HepG2 (cell line): Measurements from ENCODE around the gene HSD3B1. TPM values are rescaled to one million over a fixed set of nuclear protein-coding genes. Genes with fewer than 3 reads are reported as not detected.
"Not testable (repeated sequence)": the region's sequence is repeated elsewhere in the genome, so short reads cannot be mapped to it uniquely, and the experiment has no call there.

Source experiments
- ATAC-seq: fragments of 200-7000 bp; cut with Tn5 transposase; 3 replicates; pipeline ENCODE4 v1.9.1; 2020; ENCODE audit warnings: mild to moderate bottlenecking, moderate library complexity
- BruUV-seq: library from RNA; stranded (reverse); fragments of 400-500 nt; replicated peaks from 2 replicates; lab custom pipeline; 2021; lab: Mats Ljungman, UMichigan
- CTCF ChIA-PET: fragments of 300-600 bp; formaldehyde crosslinking; extraction: SDS; loops from one replicate; lab custom pipeline; 2021; ENCODE audit warnings: low total read pairs, inconsistent platforms, low intra/inter-chr PET ratio; lab: Yijun Ruan, JAX
- POLR2A ChIA-PET: fragments of 350-600 bp; sonication (Branson Sonifier 250); formaldehyde crosslinking; loops from one replicate; lab custom pipeline; 2020; ENCODE audit warnings: antibody characterized with exemption, inconsistent platforms; lab: Yijun Ruan, JAX
- DNase-seq: peaks from one replicate; pipeline ENCODE4 v3.0.0-alpha.2; 2015; ENCODE audit warnings: low spot score
- FAIRE-seq: peaks from 3 replicates; lab custom pipeline; 2011; peaks lifted over from hg19 to GRCh38; lab: Jason Lieb, UNC
- H2AFZ ChIP-seq: one replicate; pipeline ENCODE4 v1.6.1; 2011; ENCODE audit warnings: low read length, inconsistent platforms
- H3K27ac ChIP-seq: fragments of 300-600 bp; 3 replicates; pipeline ENCODE4 v1.8.0; 2011; ENCODE audit warnings: mixed run types, mild to moderate bottlenecking, mixed read lengths, low read length, inconsistent platforms; ENCODE audit not compliant: insufficient read depth; ENCODE audit errors: extremely low read length
- H3K27me3 ChIP-seq, 2 experiments: fragments of 200-600 bp in 1 of 2; 2 replicates in 1 of 2; 3 replicates in 1 of 2; pipeline versions ENCODE4 v1.6.0 to v1.8.0; 2011; ENCODE audit warnings: low read length in 2 of 2, mild to moderate bottlenecking in 2 of 2, moderate library complexity in 2 of 2, inconsistent platforms in 1 of 2; ENCODE audit not compliant: insufficient read depth in 2 of 2, control insufficient read depth in 1 of 2
- H3K36me3 ChIP-seq, 2 experiments: fragments of 200-600 bp in 1 of 2; replicated peaks in 1 of 2; 2 replicates in 1 of 2; 3 replicates in 1 of 2; pipeline versions ENCODE4 v1.5.1 to v1.8.0; 2011; ENCODE audit warnings: low read length in 2 of 2, inconsistent platforms in 1 of 2; ENCODE audit not compliant: insufficient read depth in 2 of 2, control insufficient read depth in 1 of 2
- H3K4me1 ChIP-seq: 2 replicates; pipeline ENCODE4 v1.5.1; 2012; ENCODE audit warnings: low read length, inconsistent platforms; ENCODE audit not compliant: insufficient read depth
- H3K4me2 ChIP-seq: 2 replicates; pipeline ENCODE4 v1.6.0; 2011; ENCODE audit warnings: low read depth, low read length, inconsistent platforms
- H3K4me3 ChIP-seq, 3 experiments: fragments of 200-600 bp in 1 of 3; sonication (generic), shearing (Covaris generic) in 1 of 3; replicated peaks in 1 of 3; 2 replicates each; pipeline ENCODE4 v1.5.1; 2011 to 2016; ENCODE audit warnings: low read length in 3 of 3, inconsistent platforms in 2 of 3, low read depth in 2 of 3, mild to moderate bottlenecking in 2 of 3, control low read depth in 1 of 3, mixed read lengths in 1 of 3; ENCODE audit not compliant: insufficient read depth in 1 of 3
- H3K79me2 ChIP-seq: one replicate; pipeline ENCODE4 v1.6.1; 2011; ENCODE audit warnings: low read length, inconsistent platforms; ENCODE audit not compliant: insufficient read depth
- H3K9ac ChIP-seq: 2 replicates; pipeline ENCODE4 v1.6.0; 2011; ENCODE audit warnings: mild to moderate bottlenecking, low read depth, low read length, inconsistent platforms; ENCODE audit not compliant: insufficient read depth
- H3K9me3 ChIP-seq: 2 replicates; pipeline ENCODE4 v1.5.1; 2012; ENCODE audit warnings: mild to moderate bottlenecking, low read length
- H4K20me1 ChIP-seq: 2 replicates; pipeline ENCODE4 v1.6.0; 2011; ENCODE audit warnings: inconsistent platforms, mild to moderate bottlenecking, low read length, moderate library complexity; ENCODE audit not compliant: insufficient read depth
- FOXP1 ChIP-seq, 2 experiments: fragments of 450-650 bp in 1 of 2; IDR thresholded peaks; 2 replicates each; pipeline ENCODE4 v1.6.1; 2017 to 2018; ENCODE audit warnings: antibody characterized with exemption in 1 of 2
- HOXA3 ChIP-seq: sonication (generic); formaldehyde crosslinking; IDR thresholded peaks from 2 replicates; pipeline ENCODE4 v1.5.0; 2020; ENCODE audit warnings: missing genetic modification reagents
- MAFF ChIP-seq: IDR thresholded peaks from 2 replicates; pipeline ENCODE4 v1.6.1; 2011; ENCODE audit warnings: low read depth, low read length, improper control_type of control experiment
- ZMYM4 ChIP-seq: sonication (generic); formaldehyde crosslinking; IDR thresholded peaks from 2 replicates; pipeline ENCODE4 v1.8.1; 2023; ENCODE audit warnings: mild to moderate bottlenecking, missing genetic modification reagents
- ZNF124 ChIP-seq: sonication (generic); formaldehyde crosslinking; IDR thresholded peaks from 2 replicates; pipeline ENCODE4 v1.4.0; 2020; ENCODE audit warnings: missing genetic modification reagents
- ZNF230 ChIP-seq: sonication (generic); formaldehyde crosslinking; IDR thresholded peaks from 2 replicates; pipeline ENCODE4 v1.4.0; 2020; ENCODE audit warnings: mild to moderate bottlenecking, missing genetic modification reagents
- ZNF550 ChIP-seq: sonication (generic); formaldehyde crosslinking; IDR thresholded peaks from 2 replicates; pipeline ENCODE4 v1.4.0; 2020; ENCODE audit warnings: mild to moderate bottlenecking, missing genetic modification reagents, borderline replicate concordance
- WGBS: methylation state at CpG from one replicate; pipeline ENCODE4 v1.1.6; 2017; ENCODE audit warnings: low lambda C conversion rate; 5-methylcytosine and 5-hydroxymethylcytosine counted together
- in situ Hi-C: cut with HindIII; loops from 2 replicates; pipeline ENCODE4 v1.10.0; 2017; ENCODE audit warnings: low pct_unique_long_range_greater_than_20kb; ENCODE audit not compliant: extremely low pct_ligation_motif_present
- intact Hi-C: fragments of 100-400 bp; cut with micrococcal nuclease; formaldehyde crosslinking; loops from one replicate; pipeline ENCODE4 v1.10.0; 2022; ENCODE audit not compliant: unreplicated experiment
- polyA plus RNA-seq, 8 experiments: library from polyadenylated mRNA; depleted of rRNA in 3 of 8; stranded (reverse) in 7 of 8; unstranded in 1 of 8; fragments of >200 nt; fragmentation: Illumina TruSeq in 4 of 8; extraction: Trizol in 4 of 8; gene quantifications; 2 replicates each; pipeline versions ENCODE4 v1.2.1 to v1.2.3, GENCODE V29; 2011 to 2016; ENCODE audit warnings: low read depth in 4 of 8, missing spikeins in 1 of 8, mixed read lengths in 1 of 8; ENCODE audit not compliant: insufficient read depth in 1 of 8
- total RNA-seq, 5 experiments: library from RNA; depleted of rRNA; stranded (reverse); fragments of >200 nt; fragmentation: Illumina TruSeq; extraction: Trizol; gene quantifications; 2 replicates each; pipeline ENCODE4 v1.2.3, GENCODE V29; 2016; ENCODE audit warnings: low read depth in 1 of 5
- TF ChIP-seq, protein P1 (sequence below): sonication (generic); formaldehyde crosslinking; IDR thresholded peaks from 2 replicates; pipeline ENCODE4 v1.5.0; 2020; ENCODE audit warnings: missing genetic modification reagents

HSD3B1 gene
- total and polyA plus RNA-seq, 2 of the 13 experiments (the other 11 are each of a cell fraction or from before 2014, with no cell fraction given), result not detected

- TF ChIP-seq FOXP1 (IDR thresholded peaks at IDR 0.05), result no peak
- TF ChIP-seq FOXP1 (CRISPR knock-in tag; IDR thresholded peaks at IDR 0.05), result no peak
- TF ChIP-seq ZNF124 (CRISPR knock-in tag), result no peak
- TF ChIP-seq, protein P1, sequence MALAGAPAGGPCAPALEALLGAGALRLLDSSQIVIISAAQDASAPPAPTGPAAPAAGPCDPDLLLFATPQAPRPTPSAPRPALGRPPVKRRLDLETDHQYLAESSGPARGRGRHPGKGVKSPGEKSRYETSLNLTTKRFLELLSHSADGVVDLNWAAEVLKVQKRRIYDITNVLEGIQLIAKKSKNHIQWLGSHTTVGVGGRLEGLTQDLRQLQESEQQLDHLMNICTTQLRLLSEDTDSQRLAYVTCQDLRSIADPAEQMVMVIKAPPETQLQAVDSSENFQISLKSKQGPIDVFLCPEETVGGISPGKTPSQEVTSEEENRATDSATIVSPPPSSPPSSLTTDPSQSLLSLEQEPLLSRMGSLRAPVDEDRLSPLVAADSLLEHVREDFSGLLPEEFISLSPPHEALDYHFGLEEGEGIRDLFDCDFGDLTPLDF (CRISPR knock-in tag), result no peak
- TF ChIP-seq ZNF230 (CRISPR knock-in tag), result no peak
- no peak for TF ChIP-seq HOXA3 (CRISPR knock-in tag)
- TF ChIP-seq ZNF550 (CRISPR knock-in tag), result no peak
- no peak for TF ChIP-seq MAFF
- TF ChIP-seq ZMYM4 (CRISPR knock-in tag), result no peak
- DNase-seq, result no peak
- Histone ChIP-seq H4K20me1 (no peaks in the 10 kb centered on the region), H3K4me1 (no peaks in the 10 kb centered on the region), H3K36me3 (no peaks in the 10 kb centered on the region), H3K79me2 (no peaks in the 10 kb centered on the region), H3K4me3 (no peak overlapping the region), H3K27ac (no peak overlapping the region), H3K9ac (no peak overlapping the region), H3K4me2 (no peak overlapping the region), H3K27me3 (no peaks in the 10 kb centered on the region), H2AFZ (no peak overlapping the region), H3K9me3 (no peaks in the 10 kb centered on the region)
- no TSS peak for BruUV-seq
- ChIA-PET POLR2A (no interaction called here), CTCF (no interaction called here)
- no peak for FAIRE-seq
- in situ Hi-C loops, result no loop called here
- ATAC-seq, result no peak
- intact Hi-C loops, result no loop called here
- 26% methylated on average over 3 of the region's 3 CpGs for WGBS
Observed at GRCh38 chr1:119556423-119556822, 49.4 kb downstream of the HSD3B1 start.

DNA sequence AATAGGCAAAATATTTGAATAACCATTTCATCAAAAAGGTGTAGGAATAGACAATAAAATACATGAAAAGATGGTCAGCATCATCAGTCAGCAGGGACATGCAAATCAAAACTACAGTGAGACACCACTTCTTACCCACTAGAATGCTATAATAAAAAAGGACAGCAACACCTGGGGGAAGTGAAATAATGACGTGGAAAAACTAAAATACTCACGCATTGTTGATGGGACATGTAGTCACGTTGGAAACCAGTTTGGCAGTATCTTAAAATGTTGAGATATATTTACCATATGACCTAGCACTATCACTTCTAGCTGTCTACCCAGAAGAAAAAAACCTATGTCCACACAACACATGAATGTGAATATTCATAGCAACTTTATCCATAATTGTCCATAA lies 53.4 kb downstream of the HSD3B1 start:
- H3K4me3 ChIP-seq, H3K36me3 ChIP-seq, H2AFZ ChIP-seq, CTCF ChIA-PET, H3K27ac ChIP-seq, H3K4me2 ChIP-seq, ATAC-seq, DNase-seq, FAIRE-seq, BruUV-seq, in situ Hi-C loops, intact Hi-C loops, POLR2A ChIA-PET, H3K27me3 ChIP-seq, H3K9ac ChIP-seq, H3K9me3 ChIP-seq, H3K4me1 ChIP-seq, H3K79me2 ChIP-seq, H4K20me1 ChIP-seq: not testable (repeated sequence)
- WGBS, result 34% methylated on average over 3 of the region's 3 CpGs
